KMS-11 (cell line): ENCODE data around the gene ABCC2.

Source experiments
- H2AFZ ChIP-seq: fragments of 200-600 bp; sonication (generic); 2 replicates; pipeline ENCODE4 v1.6.1; 2016; ENCODE audit warnings: antibody characterized with exemption, mixed run types, low read depth
- H3K27ac ChIP-seq: fragments of 200-600 bp; sonication (generic); 2 replicates; pipeline ENCODE4 v1.6.1; 2016; ENCODE audit warnings: mild to moderate bottlenecking, mixed run types
- H3K27me3 ChIP-seq: fragments of 200-600 bp; sonication (generic); 2 replicates; pipeline ENCODE4 v1.6.1; 2017; ENCODE audit warnings: mild to moderate bottlenecking, low read depth, mixed run types, moderate library complexity; ENCODE audit not compliant: insufficient read depth
- H3K36me3 ChIP-seq: fragments of 200-600 bp; sonication (generic); 2 replicates; pipeline ENCODE4 v1.6.1; 2017; ENCODE audit warnings: mild to moderate bottlenecking, mixed run types; ENCODE audit not compliant: insufficient read depth
- H3K4me1 ChIP-seq: fragments of 200-600 bp; sonication (generic); 2 replicates; pipeline ENCODE4 v1.6.1; 2016; ENCODE audit warnings: mild to moderate bottlenecking, low read depth, mixed run types; ENCODE audit not compliant: poor library complexity, severe bottlenecking
- H3K4me2 ChIP-seq: fragments of 200-600 bp; sonication (generic); 2 replicates; pipeline ENCODE4 v1.7.0; 2016; ENCODE audit warnings: mild to moderate bottlenecking, mixed run types
- H3K4me3 ChIP-seq: fragments of 200-600 bp; sonication (generic); IDR thresholded peaks from 2 replicates; pipeline ENCODE4 v1.6.1; 2017; ENCODE audit warnings: low read depth, low read length, mixed read lengths; ENCODE audit not compliant: insufficient read depth
- H3K79me2 ChIP-seq: fragments of 200-600 bp; sonication (generic); 2 replicates; pipeline ENCODE4 v1.6.1; 2016; ENCODE audit warnings: low read depth, mixed run types; ENCODE audit not compliant: insufficient read depth
- H3K9ac ChIP-seq: fragments of 200-600 bp; sonication (generic); 2 replicates; pipeline ENCODE4 v1.6.1; 2016; ENCODE audit warnings: mild to moderate bottlenecking, mixed run types
- H4K20me1 ChIP-seq: fragments of 200-600 bp; sonication (generic); 2 replicates; pipeline ENCODE4 v1.6.1; 2016; ENCODE audit warnings: mild to moderate bottlenecking, mixed run types; ENCODE audit not compliant: insufficient read depth
- CTCF ChIP-seq: fragments of 200-600 bp; sonication (generic); conservative IDR thresholded peaks from 2 replicates; pipeline ENCODE4 v1.6.1; 2017; ENCODE audit warnings: low read depth, mild to moderate bottlenecking, antibody characterized with exemption, low read length, moderate library complexity, mixed read lengths

Gene ABCC2

GRCh38 chr10:99807786-99808185 lies 25.3 kb downstream of the ABCC2 start:
- H3K79me2 ChIP-seq = no peaks in the 10 kb centered on the region
- H3K27me3 ChIP-seq = no peaks in the 10 kb centered on the region
- no peak overlapping the region for H3K4me2 ChIP-seq
- H3K27ac ChIP-seq = no peak overlapping the region
- H4K20me1 ChIP-seq = no peaks in the 10 kb centered on the region
- no peak overlapping the region for H2AFZ ChIP-seq
- H3K36me3 ChIP-seq = no peaks in the 10 kb centered on the region
- no peak overlapping the region for H3K4me3 ChIP-seq
- TF ChIP-seq CTCF = no peak
- no peak overlapping the region for H3K9ac ChIP-seq
- H3K4me1 ChIP-seq = no peaks in the 10 kb centered on the region

GRCh38 chr10:99808270-99808669 lies 25.8 kb downstream of the ABCC2 start:
- no peak for TF ChIP-seq CTCF
- no peak overlapping the region for H2AFZ ChIP-seq
- H3K4me3 ChIP-seq = no peak overlapping the region
- no peak overlapping the region for H3K27ac ChIP-seq
- no peak overlapping the region for H3K9ac ChIP-seq
- no peaks in the 10 kb centered on the region for H3K79me2 ChIP-seq
- H4K20me1 ChIP-seq = no peaks in the 10 kb centered on the region
- H3K27me3 ChIP-seq = no peaks in the 10 kb centered on the region
- no peaks in the 10 kb centered on the region for H3K4me1 ChIP-seq
- no peak overlapping the region for H3K4me2 ChIP-seq
- H3K36me3 ChIP-seq = no peaks in the 10 kb centered on the region

GRCh38 chr10:99809481-99809880 lies 27.0 kb downstream of the ABCC2 start:
- no peaks in the 10 kb centered on the region for H4K20me1 ChIP-seq
- no peak for TF ChIP-seq CTCF
- H3K4me2 ChIP-seq = no peak overlapping the region
- H2AFZ ChIP-seq = no peak overlapping the region
- no peak overlapping the region for H3K4me3 ChIP-seq
- no peaks in the 10 kb centered on the region for H3K27me3 ChIP-seq
- no peak overlapping the region for H3K27ac ChIP-seq
- no peaks in the 10 kb centered on the region for H3K4me1 ChIP-seq
- H3K9ac ChIP-seq = no peak overlapping the region
- H3K79me2 ChIP-seq = no peaks in the 10 kb centered on the region
- no peaks in the 10 kb centered on the region for H3K36me3 ChIP-seq

- H3K79me2 ChIP-seq = no peaks in the 10 kb centered on the region
- no peaks in the 10 kb centered on the region for H3K36me3 ChIP-seq
- H4K20me1 ChIP-seq = no peaks in the 10 kb centered on the region
- no peak overlapping the region for H3K9ac ChIP-seq
- H3K27ac ChIP-seq = no peak overlapping the region
- H3K4me1 ChIP-seq = no peaks in the 10 kb centered on the region
- H3K4me2 ChIP-seq = no peak overlapping the region
- no peaks in the 10 kb centered on the region for H3K27me3 ChIP-seq
- no peak for TF ChIP-seq CTCF
- no peak overlapping the region for H2AFZ ChIP-seq
- H3K4me3 ChIP-seq = no peak overlapping the region
These were observed 27.6 kb downstream of the ABCC2 start for GRCh38 chr10:99809931-99810615.
